IPS-15b (cell line): ENCODE data around the gene GRK2.
"Not testable (repeated sequence)": the region's sequence is repeated elsewhere in the genome, so short reads cannot be mapped to it uniquely, and the experiment has no call there.

Experiments
- H3K27me3 ChIP-seq: one replicate; pipeline ENCODE4 v1.6.1; 2013; ENCODE audit warnings: low read length; ENCODE audit not compliant: control insufficient read depth, insufficient read depth
- H3K36me3 ChIP-seq: one replicate; pipeline ENCODE4 v1.6.1; 2013; ENCODE audit warnings: low read length; ENCODE audit not compliant: control insufficient read depth, insufficient read depth
- H3K4me1 ChIP-seq: one replicate; pipeline ENCODE4 v1.6.1; 2013; ENCODE audit warnings: mild to moderate bottlenecking, low read length; ENCODE audit not compliant: control insufficient read depth, insufficient read depth
- H3K4me3 ChIP-seq: one replicate; pipeline ENCODE4 v1.5.1; 2013; ENCODE audit warnings: low read depth, low read length
- H3K9ac ChIP-seq: one replicate; pipeline ENCODE4 v1.6.1; 2013; ENCODE audit warnings: low read depth, mild to moderate bottlenecking, low read length
- H3K9me3 ChIP-seq: one replicate; pipeline ENCODE4 v1.6.1; 2013; ENCODE audit warnings: mild to moderate bottlenecking, low read length; ENCODE audit not compliant: control insufficient read depth, insufficient read depth

GRK2 gene

GRCh38 chr11:67255864-67256263 is 10.4 kb upstream of the GRK2 start:
- Histone ChIP-seq H3K9me3 (no peaks in the 10 kb centered on the region), H3K36me3 (peaks cover 56% of the 10 kb centered on the region)

DNA sequence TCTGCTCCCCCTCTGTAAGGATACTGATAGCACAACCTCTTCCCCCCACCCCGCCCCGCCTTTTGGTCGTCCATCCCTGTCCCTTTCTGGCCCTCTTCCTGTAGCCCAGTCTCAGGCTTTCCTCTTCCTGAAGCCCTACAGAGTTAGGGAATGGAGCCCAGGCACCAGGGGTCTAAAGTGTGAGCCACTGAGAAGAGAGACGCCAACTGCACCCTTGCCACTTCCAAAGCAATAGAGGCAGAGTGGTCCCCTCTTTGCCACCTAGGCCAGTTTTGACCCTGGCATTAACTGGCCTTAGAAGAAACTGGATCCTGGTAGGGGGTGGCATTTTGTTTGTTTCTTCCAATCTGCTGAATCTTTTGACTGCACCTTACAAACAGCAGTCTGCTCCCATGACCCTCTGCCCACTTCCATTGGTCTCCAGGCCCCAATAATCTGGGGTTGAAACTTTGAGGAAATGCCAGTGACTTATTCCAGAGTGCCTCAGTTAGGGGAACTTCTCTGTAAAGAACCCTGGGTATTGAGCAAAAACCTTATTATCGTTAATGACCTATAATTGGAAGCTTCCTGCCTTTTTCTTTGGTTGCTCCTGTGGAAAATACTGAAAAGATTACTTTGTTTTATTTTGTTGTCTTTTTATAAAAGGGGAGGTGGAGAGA is 9.7 kb upstream of the GRK2 start:
- no peaks in the 10 kb centered on the region for H3K4me1 ChIP-seq
- peaks cover 49% of the 10 kb centered on the region for H3K36me3 ChIP-seq
- H3K4me3 ChIP-seq, result no peak overlapping the region
- H3K9ac ChIP-seq, result no peak overlapping the region
- H3K27me3 ChIP-seq, result no peaks in the 10 kb centered on the region
- no peaks in the 10 kb centered on the region for H3K9me3 ChIP-seq

More at GRCh38 chr11:67255864-67256263, 10.4 kb upstream of the GRK2 start:
- Histone ChIP-seq H3K27me3 (no peaks in the 10 kb centered on the region), H3K4me3 (no peak overlapping the region), H3K4me1 (no peaks in the 10 kb centered on the region), H3K9ac (no peak overlapping the region)

- no peaks in the 10 kb centered on the region for H3K9me3 ChIP-seq
- H3K36me3 ChIP-seq, result peaks cover 12% of the 10 kb centered on the region
- no peak overlapping the region for H3K4me3 ChIP-seq
- no peak overlapping the region for H3K9ac ChIP-seq
- peaks cover 7% of the 10 kb centered on the region for H3K4me1 ChIP-seq
- peaks cover 20% of the 10 kb centered on the region for H3K27me3 ChIP-seq
These were observed 5.9 kb upstream of the GRK2 start for GRCh38 chr11:67260406-67260805.

DNA sequence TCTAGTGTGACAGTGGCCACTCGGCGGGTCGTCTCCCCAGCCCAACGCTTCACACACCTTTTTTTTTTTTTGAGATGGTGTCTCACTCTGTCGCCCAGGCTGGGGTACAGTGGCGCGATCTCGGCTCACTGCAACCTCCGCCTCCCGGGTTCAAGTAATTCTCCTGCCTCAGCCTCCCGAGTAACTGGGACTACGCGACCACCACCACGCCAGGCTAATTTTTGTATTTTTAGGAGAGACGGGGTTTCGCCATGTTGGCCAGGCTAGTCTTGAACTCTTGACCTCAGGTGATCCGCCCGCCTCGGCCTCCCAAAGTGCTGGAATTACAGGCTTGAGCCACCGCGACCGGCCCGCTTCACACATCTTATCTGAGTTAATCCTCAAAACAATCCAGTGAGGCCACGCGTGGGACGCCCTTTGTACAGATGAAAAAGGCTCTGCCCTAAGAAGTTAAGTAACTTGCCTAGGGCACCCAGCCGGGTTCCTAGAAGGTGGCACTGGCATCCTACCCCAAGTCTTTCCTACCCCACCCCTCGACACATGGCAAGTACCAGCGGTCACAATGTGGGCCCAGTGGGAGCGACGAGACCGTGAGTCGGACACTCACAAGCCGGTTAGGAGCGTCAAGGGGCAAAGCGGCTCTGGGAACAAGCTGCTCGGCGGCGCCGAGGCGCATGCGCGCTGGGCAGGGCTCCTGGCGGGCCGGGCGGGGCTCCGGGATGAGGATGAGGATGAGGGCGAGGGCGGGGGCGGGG is 5.2 kb upstream of the GRK2 start:
- H3K36me3 ChIP-seq, H3K9ac ChIP-seq, H3K4me1 ChIP-seq, H3K9me3 ChIP-seq: not testable (repeated sequence)
- peak overlapping the region; percentile 72 for H3K4me3 ChIP-seq
- peaks cover 26% of the 10 kb centered on the region for H3K27me3 ChIP-seq

DNA sequence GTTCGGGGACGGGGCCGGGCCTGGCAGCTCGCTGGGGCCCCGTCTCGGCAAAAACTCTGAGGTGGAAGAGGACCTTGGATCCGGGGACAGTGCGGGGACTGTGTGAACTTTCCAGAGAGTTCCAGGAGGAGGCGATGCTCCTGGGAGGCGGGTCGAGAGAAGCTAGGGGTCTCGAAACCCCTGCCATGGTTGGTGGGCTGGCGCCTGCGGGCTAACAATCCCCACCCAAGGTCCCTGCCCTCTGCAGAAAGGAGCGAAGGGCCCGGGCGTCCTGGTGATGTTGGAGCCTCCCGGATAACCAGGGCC is 4.7 kb upstream of the GRK2 start:
- Histone ChIP-seq H3K4me1 (peaks cover 7% of the 10 kb centered on the region), H3K4me3 (peak overlapping the region; percentile 72), H3K9me3 (no peaks in the 10 kb centered on the region), H3K27me3 (peaks cover 26% of the 10 kb centered on the region), H3K9ac (no peak overlapping the region), H3K36me3 (peaks cover 4% of the 10 kb centered on the region)

DNA sequence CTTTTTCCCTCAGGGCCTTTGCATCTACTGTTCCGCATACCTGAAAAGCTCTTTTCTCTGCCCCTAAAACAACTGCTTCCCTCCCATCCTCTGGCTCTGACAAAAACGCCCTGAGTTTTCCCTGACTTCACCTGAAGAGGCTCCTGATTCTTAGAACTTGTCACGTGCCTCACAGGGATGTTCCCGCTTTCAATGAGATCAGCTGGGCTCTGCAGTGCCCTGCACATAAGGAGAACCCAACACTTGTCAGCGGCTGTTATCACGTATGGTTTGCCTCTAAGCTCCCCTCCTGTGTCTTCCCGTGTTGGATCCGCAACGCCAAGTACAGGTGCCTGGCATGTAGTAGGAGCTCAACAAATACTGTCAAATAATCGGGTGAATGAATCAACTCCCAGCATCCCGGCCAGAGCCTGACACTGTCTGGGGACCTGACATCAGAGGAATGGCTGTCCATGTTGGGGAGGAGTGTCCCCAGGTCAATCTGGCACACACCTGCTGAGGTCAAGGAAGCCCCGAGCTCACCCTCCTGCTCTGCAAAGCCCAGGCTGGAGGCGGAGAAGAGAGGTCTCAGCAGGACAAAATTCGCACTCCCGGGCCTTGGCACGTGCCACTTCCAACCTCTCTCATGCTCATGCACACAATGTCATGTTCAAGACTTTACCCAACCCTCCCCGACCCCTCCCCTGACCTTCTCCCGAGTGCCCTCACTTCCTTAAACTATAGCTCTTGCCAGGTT is 4.2 kb upstream of the GRK2 start:
- Histone ChIP-seq H3K36me3 (peaks cover 2% of the 10 kb centered on the region), H3K27me3 (peaks cover 26% of the 10 kb centered on the region), H3K9ac (no peak overlapping the region), H3K9me3 (no peaks in the 10 kb centered on the region), H3K4me1 (peaks cover 7% of the 10 kb centered on the region), H3K4me3 (peak overlapping the region; percentile 72)

DNA sequence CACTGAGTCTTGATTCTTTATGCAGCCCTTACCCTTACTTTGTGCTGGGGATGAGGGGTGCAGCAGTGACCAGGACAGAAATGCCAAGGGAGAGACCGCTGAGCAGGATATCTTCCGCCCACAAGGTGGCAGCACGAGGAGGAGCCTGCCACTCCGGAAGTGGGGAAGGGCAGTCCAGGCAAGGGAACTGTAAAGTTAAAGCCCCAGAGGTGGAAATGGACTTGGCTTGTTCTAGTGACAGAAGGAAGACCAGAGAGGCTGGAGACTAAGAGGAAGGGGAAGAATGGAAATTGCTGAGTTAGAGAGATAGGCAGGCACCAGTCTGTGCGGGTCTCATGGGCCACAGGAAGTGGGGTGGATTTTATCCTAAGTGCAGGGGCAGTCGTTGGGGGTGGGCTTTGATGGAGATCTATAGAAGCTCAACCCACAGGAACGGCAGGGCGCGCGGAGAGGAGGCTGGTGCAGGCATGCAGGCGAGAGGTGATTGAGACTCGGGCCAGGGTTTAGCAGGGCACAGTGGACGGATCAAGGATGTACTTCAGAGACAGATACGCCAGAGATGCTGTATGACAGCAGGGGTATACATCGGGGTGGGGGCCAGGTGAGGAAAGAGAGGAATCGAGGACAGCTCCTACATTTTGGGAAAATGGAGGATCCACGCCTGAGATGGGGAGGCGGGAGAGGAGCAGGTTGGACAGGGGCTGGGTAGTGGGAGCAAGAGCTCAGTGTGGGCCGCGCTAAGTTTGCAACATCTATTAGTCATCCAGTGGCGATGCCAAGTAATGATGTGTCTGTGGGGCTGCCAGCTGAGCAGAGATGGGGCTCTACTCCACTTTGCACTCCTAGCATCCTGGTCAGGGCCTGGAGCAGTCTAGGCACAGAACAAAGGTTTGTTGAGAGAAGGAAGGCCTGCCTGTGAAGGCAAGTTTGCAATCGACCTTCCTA is 3.3 kb upstream of the GRK2 start:
- H3K36me3 ChIP-seq, result no peaks in the 10 kb centered on the region
- peaks cover 7% of the 10 kb centered on the region for H3K4me1 ChIP-seq
- H3K9me3 ChIP-seq, result no peaks in the 10 kb centered on the region
- no peak overlapping the region for H3K9ac ChIP-seq
- peaks cover 26% of the 10 kb centered on the region for H3K27me3 ChIP-seq
- H3K4me3 ChIP-seq, result no peak overlapping the region

DNA sequence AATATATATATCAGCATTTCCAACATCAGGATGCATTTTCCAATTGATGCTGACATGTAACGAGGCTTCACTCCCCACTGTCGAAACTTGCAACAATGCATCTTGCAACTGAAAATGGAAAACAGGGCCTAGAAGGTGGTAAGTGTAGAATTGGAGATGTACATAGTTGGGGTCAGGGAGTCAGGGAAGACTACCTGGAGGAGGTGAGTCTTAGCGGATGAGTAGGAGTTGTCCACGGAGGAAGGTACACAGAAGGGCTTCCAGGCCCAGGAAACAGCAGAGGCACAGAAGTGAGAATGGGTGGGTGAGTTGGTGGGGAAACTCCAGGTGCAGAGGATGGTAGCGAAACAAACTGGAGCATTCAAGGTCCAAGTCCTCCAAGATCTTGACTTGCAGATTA is 2.0 kb upstream of the GRK2 start:
- peaks cover 26% of the 10 kb centered on the region for H3K27me3 ChIP-seq
- peaks cover under 1% of the 10 kb centered on the region for H3K36me3 ChIP-seq
- no peaks in the 10 kb centered on the region for H3K9me3 ChIP-seq
- H3K4me3 ChIP-seq, result no peak overlapping the region
- H3K4me1 ChIP-seq, result peaks cover 7% of the 10 kb centered on the region
- H3K9ac ChIP-seq, result no peak overlapping the region

GRCh38 chr11:67264877-67265632 is 1.2 kb upstream of the GRK2 start:
- peaks cover 4% of the 10 kb centered on the region for H3K36me3 ChIP-seq
- no peak overlapping the region for H3K4me3 ChIP-seq
- H3K9ac ChIP-seq, result no peak overlapping the region
- H3K4me1 ChIP-seq, result peaks cover 13% of the 10 kb centered on the region
- peaks cover 26% of the 10 kb centered on the region for H3K27me3 ChIP-seq
- no peaks in the 10 kb centered on the region for H3K9me3 ChIP-seq

GRCh38 chr11:67265633-67266448 is 432 bp upstream of the GRK2 start:
- Histone ChIP-seq H3K36me3 (peaks cover 4% of the 10 kb centered on the region), H3K4me3 (no peak overlapping the region), H3K9me3 (no peaks in the 10 kb centered on the region), H3K27me3 (peaks cover 26% of the 10 kb centered on the region), H3K4me1 (peaks cover 17% of the 10 kb centered on the region), H3K9ac (no peak overlapping the region)
